HL-60/S4 (cell line): Measurements from ENCODE around the gene NUP210L.

Experiments used
- in situ Hi-C: fragments of 300-500 bp; cut with MboI; formaldehyde crosslinking; loops from 2 replicates; pipeline ENCODE4 v1.14.3; 2022; ENCODE audit warnings: low sequenced_read_pairs

NUP210L gene

DNA sequence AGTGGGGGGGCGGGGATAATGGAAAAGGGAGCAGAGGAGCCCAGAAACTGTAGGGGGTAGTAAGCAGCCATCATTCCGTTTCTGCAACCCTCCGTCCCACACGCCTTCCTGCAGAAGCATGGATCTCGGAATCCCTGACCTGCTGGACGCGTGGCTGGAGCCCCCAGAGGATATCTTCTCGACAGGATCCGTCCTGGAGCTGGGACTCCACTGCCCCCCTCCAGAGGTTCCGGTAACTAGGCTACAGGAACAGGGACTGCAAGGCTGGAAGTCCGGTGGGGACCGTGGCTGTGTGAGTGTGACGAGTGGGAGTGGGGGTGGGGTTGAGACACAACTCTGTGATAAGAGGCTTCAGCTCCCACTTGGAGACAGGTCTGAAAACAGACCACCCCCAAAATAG is 186.5 kb downstream of the NUP210L start:
- in situ Hi-C loops, result no loop called here

DNA sequence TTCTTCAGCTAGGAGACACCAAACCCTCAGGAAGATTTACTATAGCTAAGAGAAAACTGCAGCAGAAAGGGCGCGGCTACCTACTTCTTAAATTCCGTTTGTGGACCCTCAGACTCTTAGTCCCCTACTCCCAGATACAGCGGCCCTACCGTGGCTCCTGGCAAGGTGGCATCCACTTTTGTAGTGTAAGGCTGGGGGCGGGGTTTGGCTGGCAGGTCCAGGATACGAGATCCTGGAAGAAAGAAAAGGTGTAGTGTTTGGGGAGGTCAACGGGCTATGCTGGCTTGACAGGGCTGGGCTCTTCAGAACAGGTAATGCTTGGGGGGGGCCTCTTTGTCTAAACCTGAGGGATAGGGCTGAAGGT is 186.9 kb downstream of the NUP210L start:
- in situ Hi-C loops, result no loop called here

- in situ Hi-C loops, result no loop called here
These were observed 187.5 kb downstream of the NUP210L start, which contains the start of gene CREB3L4 for GRCh38 chr1:153967107-153967999. Gene CREB3L4 (plus strand): TSS chr1:153967902. CDS start chr1:153968526, 624 bp downstream.

GRCh38 chr1:153963850-153964331 is 191.0 kb downstream of the NUP210L start:
- in situ Hi-C loops, result no loop called here

GRCh38 chr1:153963030-153963849 is 191.6 kb downstream of the NUP210L start, which contains the start of gene SLC39A1:
Gene SLC39A1 (minus strand): TSS chr1:153963537. CDS start chr1:153962715, 822 bp downstream.
- in situ Hi-C loops, result no loop called here

- in situ Hi-C loops, result no loop called here
These were observed 192.5 kb downstream of the NUP210L start for GRCh38 chr1:153962088-153963029.

GRCh38 chr1:153961421-153961820 is 193.5 kb downstream of the NUP210L start:
- in situ Hi-C loops, result no loop called here

GRCh38 chr1:153960206-153960605 is 194.7 kb downstream of the NUP210L start:
- in situ Hi-C loops, result no loop called here

DNA sequence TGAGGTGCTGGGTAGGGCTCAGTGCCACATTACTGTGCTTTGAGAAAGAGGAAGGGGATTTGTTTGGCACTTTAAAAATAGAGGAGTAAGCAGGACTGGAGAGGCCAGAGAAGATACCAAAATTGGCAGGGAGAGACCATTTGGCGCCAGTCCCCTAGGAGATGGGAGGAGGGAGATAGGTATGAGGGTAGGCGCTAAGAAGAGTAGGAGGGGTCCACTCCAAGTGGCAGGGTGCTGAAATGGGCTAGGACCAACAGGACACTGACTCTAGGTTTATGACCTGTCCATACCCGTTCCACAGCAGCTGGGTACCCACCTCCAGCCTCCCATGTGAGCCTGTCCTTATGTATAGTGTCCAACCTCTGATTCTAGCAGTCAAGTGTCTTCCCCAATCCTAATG is 195.4 kb downstream of the NUP210L start:
- in situ Hi-C loops, result no loop called here

DNA sequence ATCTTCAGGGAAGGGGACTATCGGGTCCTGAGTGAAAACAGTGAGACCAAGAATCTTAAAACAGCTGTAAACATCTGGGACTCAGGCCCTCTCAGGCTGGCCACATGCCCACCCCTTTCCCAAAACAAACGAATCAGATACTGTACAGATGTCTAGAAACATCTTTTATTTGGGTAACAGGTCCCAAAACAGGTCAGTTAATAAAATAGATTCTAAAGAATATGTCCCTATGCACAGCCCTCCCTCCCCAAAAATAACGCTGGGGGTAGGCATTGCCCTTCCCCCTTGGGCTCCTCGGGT is 196.0 kb downstream of the NUP210L start:
- in situ Hi-C loops, result no loop called here

GRCh38 chr1:153958111-153958960 is 196.5 kb downstream of the NUP210L start, which contains the start of gene CRTC2:
Gene CRTC2 (minus strand): TSS chr1:153958612. CDS start chr1:153958497, 115 bp downstream.
- in situ Hi-C loops, result no loop called here

- in situ Hi-C loops, result no loop called here
These were observed 197.1 kb downstream of the NUP210L start for GRCh38 chr1:153957744-153958110.

DNA sequence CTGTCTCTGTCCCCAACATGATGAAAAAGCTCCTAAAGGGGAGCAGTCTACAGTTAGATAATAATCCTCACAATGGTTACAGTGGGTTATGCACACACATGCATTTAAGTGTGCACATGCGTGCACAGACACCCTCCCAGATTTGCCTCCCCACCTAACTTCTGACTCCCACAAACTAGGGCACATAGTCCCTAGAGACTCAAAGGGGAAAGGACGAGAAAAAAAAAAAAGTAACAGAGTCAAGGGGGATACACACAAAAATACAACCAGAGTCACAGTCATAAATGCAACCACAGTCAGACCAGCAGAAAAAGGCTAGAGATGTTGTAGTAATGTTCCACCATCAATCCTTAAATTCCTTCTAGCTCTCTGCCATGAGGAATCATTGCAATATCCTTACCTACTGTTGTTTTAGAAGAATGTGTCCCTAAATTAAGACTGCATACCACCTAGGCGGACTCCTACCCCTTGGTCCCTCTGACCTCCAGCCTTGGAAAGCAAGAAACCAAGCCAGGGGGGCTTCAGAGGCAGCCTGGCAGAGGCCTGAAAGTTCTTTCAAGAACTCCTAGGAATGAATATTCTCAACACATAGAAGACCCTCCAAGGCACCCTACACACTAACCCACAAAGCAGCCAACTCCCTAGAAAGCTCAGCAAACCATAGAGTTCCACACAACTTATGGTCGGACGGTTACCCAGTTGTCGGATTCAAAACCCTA is 197.7 kb downstream of the NUP210L start:
- in situ Hi-C loops, result no loop called here

- in situ Hi-C loops, result no loop called here
These were observed 200.0 kb downstream of the NUP210L start for GRCh38 chr1:153954826-153955225.

DNA sequence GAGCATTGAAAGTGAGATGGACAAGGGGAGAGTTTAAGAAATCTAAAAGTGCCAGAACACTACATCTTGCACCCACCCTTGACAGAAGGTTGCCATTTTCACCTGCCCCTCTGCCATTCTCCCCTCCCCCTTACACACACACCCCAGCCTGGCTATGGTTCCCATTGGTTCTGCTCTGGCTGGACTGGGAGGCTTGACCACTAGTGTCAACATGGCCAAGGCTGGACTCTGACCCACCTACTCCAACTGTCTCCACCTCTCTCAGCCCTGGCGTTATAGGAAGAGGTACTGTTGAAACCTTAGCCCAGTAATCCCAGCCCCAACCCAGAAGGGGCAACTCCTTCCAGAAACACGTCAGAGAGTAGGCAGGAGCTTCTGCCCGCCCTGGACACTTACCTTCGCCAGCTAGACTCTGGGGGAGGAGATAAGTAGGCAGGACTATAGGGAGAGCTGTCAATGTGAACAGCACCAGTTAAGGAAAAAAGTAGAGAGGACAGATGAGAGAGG is 201.0 kb downstream of the NUP210L start:
- in situ Hi-C loops, result no loop called here

- in situ Hi-C loops, result no loop called here
These were observed 203.1 kb downstream of the NUP210L start for GRCh38 chr1:153951801-153952200.

DNA sequence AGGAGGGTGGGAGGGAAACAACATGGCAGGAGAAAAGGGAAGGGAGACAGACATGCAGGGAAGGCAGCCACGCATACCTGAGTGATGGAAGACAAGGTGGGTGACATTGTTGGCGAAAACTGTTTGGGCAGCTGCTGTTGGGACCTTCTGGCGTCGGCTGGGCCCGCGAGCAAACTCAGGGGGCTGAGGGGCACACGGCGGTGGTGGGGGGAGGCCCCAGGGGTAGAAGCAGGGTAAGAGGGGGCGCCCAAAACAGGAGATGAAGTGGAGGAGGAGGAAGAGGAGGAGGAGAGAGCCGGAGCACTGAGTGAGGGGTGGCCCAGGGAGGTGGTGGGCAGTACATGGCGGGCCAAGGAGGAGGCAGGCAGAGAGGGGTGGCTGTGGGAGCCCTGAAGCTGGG is 203.7 kb downstream of the NUP210L start:
- in situ Hi-C loops, result no loop called here

GRCh38 chr1:153946622-153947241 is 208.1 kb downstream of the NUP210L start, which contains the start of gene DENND4B:
Gene DENND4B (minus strand): TSS chr1:153946718. CDS start chr1:153944374, 2,344 bp downstream.
- in situ Hi-C loops, result no loop called here
